ENCODE measurements around the gene CCL22.

DNA sequence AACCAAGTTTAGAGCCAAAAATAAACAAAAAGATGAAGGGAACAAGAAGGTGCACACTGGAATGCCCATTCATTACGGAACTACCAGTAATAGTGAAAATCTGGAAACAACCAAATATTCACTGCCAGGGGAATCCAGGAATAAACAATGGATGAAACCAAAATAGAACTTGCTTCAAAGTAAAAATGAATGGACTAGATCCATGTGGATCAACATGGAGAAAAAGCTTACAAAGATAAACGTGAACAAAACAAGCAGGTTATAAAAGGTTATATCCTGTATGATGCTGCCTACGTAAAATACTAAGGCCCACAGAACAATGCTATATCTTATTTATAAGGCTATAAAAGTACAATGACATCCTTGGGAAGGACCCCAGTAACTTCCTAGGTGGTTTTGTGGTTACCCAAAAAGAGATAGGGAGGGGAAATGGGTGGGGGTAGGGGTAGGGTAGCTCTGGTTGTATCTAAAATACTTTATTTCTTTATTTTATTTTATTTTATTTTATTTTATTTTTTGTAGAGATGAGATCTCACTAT lies 12.8 kb upstream of the CCL22 start:
- TF ChIP-seq, protein P1, sequence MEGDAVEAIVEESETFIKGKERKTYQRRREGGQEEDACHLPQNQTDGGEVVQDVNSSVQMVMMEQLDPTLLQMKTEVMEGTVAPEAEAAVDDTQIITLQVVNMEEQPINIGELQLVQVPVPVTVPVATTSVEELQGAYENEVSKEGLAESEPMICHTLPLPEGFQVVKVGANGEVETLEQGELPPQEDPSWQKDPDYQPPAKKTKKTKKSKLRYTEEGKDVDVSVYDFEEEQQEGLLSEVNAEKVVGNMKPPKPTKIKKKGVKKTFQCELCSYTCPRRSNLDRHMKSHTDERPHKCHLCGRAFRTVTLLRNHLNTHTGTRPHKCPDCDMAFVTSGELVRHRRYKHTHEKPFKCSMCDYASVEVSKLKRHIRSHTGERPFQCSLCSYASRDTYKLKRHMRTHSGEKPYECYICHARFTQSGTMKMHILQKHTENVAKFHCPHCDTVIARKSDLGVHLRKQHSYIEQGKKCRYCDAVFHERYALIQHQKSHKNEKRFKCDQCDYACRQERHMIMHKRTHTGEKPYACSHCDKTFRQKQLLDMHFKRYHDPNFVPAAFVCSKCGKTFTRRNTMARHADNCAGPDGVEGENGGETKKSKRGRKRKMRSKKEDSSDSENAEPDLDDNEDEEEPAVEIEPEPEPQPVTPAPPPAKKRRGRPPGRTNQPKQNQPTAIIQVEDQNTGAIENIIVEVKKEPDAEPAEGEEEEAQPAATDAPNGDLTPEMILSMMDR (IDR thresholded peaks at IDR 0.05) = no peak
- no peak for TF ChIP-seq POLR2A (IDR thresholded peaks at IDR 0.05)
